ENCODE results near the gene NBPF8.
"Not testable (repeated sequence)": the region's sequence is repeated elsewhere in the genome, so short reads cannot be mapped to it uniquely, and the experiment has no call there.

NBPF8 gene

GRCh38 chr1:120414911-120415480 is at the start of gene NBPF8:
Gene NBPF8 (plus strand): TSS chr1:120415035. CDS start chr1:120436523, 21,488 bp downstream.
- peak in 1 of 2 experiments; percentile 22 for DNase-seq

- DNase-seq = not testable (repeated sequence)
Observed at GRCh38 chr1:120367709-120368108, 47.1 kb upstream of the NBPF8 start.

- DNase-seq = not testable (repeated sequence)
Observed at GRCh38 chr1:120386651-120387050, 28.2 kb upstream of the NBPF8 start.

- not testable (repeated sequence) for DNase-seq
Observed at GRCh38 chr1:120388597-120389126, 26.2 kb upstream of the NBPF8 start.

- not testable (repeated sequence) for DNase-seq
Observed at GRCh38 chr1:120391365-120391764, 23.5 kb upstream of the NBPF8 start.

GRCh38 chr1:120393316-120394232 is 21.3 kb upstream of the NBPF8 start:
- DNase-seq = not testable (repeated sequence)

- DNase-seq = not testable (repeated sequence)
Observed at GRCh38 chr1:120405348-120405747, 9.5 kb upstream of the NBPF8 start.

GRCh38 chr1:120414451-120414850 is 384 bp upstream of the NBPF8 start:
- DNase-seq = not testable (repeated sequence)

- peak in 1 of 2 experiments; percentile 2 for DNase-seq
Observed at GRCh38 chr1:120415492-120415961, 692 bp downstream of the NBPF8 start.

- DNase-seq = not testable (repeated sequence)
Observed at GRCh38 chr1:120425063-120425462, 10.2 kb downstream of the NBPF8 start.

GRCh38 chr1:120431626-120432025 is 16.8 kb downstream of the NBPF8 start:
- DNase-seq = not testable (repeated sequence)

- not testable (repeated sequence) for DNase-seq
Observed at GRCh38 chr1:120433831-120434230, 19.0 kb downstream of the NBPF8 start.

GRCh38 chr1:120449124-120449523 is 34.3 kb downstream of the NBPF8 start:
- not testable (repeated sequence) for DNase-seq
